HL-60 (cell line): ENCODE results near the gene KCNQ1.

Experiments
- GABPA ChIP-seq: IDR thresholded peaks from 2 replicates; pipeline ENCODE4 v1.6.1; 2012; ENCODE audit warnings: low read depth
- POLR2AphosphoS5 ChIP-seq: IDR thresholded peaks from 2 replicates; pipeline ENCODE4 v1.6.1; 2012; ENCODE audit warnings: low read depth
- REST ChIP-seq: IDR thresholded peaks from 2 replicates; pipeline ENCODE4 v1.6.1; 2012; ENCODE audit warnings: low read depth; ENCODE audit not compliant: insufficient replicate concordance
- TF ChIP-seq, protein P1 (sequence below): IDR thresholded peaks from one replicate; pipeline ENCODE4 v1.5.1; 2011; ENCODE audit warnings: low read length, control low read depth, inconsistent platforms; ENCODE audit not compliant: insufficient read depth

GRCh38 chr11:2462543-2462985, 17.8 kb downstream of the KCNQ1 start:
- TF ChIP-seq, protein P1, sequence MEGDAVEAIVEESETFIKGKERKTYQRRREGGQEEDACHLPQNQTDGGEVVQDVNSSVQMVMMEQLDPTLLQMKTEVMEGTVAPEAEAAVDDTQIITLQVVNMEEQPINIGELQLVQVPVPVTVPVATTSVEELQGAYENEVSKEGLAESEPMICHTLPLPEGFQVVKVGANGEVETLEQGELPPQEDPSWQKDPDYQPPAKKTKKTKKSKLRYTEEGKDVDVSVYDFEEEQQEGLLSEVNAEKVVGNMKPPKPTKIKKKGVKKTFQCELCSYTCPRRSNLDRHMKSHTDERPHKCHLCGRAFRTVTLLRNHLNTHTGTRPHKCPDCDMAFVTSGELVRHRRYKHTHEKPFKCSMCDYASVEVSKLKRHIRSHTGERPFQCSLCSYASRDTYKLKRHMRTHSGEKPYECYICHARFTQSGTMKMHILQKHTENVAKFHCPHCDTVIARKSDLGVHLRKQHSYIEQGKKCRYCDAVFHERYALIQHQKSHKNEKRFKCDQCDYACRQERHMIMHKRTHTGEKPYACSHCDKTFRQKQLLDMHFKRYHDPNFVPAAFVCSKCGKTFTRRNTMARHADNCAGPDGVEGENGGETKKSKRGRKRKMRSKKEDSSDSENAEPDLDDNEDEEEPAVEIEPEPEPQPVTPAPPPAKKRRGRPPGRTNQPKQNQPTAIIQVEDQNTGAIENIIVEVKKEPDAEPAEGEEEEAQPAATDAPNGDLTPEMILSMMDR, result no peak
- TF ChIP-seq REST, result no peak
- no peak for TF ChIP-seq POLR2AphosphoS5
- TF ChIP-seq GABPA, result no peak
